HCT116 (cell line): ENCODE measurements around the gene PPP1R12B.

Source experiments
- CBX3 ChIP-seq: IDR thresholded peaks from 2 replicates; pipeline ENCODE4 v1.6.1; 2012; ENCODE audit warnings: low read depth
- CTCF ChIP-seq, 3 experiments: fragments of 200-600 bp in 1 of 3; sonication (generic) in 1 of 3; IDR thresholded peaks in 2 of 3; conservative IDR thresholded peaks in 1 of 3; 2 replicates each; pipeline ENCODE4 v1.5.1; 2012 to 2017; ENCODE audit warnings: low read depth in 2 of 3, low read length in 2 of 3, antibody characterized with exemption in 1 of 3, borderline replicate concordance in 1 of 3, control low read depth in 1 of 3, mild to moderate bottlenecking in 1 of 3, mixed read lengths in 1 of 3, mixed run types in 1 of 3, moderate library complexity in 1 of 3; ENCODE audit not compliant: insufficient read depth in 1 of 3
- EZH2 ChIP-seq: fragments of 200-600 bp; sonication (generic); IDR thresholded peaks from 2 replicates; pipeline ENCODE4 v1.6.1; 2017; ENCODE audit warnings: antibody characterized with exemption, mixed run types
- POLR2A ChIP-seq: IDR thresholded peaks from 2 replicates; pipeline ENCODE4 v1.7.0; 2011; ENCODE audit warnings: borderline replicate concordance; ENCODE audit not compliant: insufficient read depth, insufficient read length; ENCODE audit errors: extremely low read depth
- RAD21 ChIP-seq: IDR thresholded peaks from 2 replicates; pipeline ENCODE4 v1.6.1; 2012; ENCODE audit warnings: low read depth, mild to moderate bottlenecking
- SP1 ChIP-seq: IDR thresholded peaks from 2 replicates; pipeline ENCODE4 v1.6.1; 2012; ENCODE audit warnings: low read depth
- YY1 ChIP-seq: IDR thresholded peaks from 2 replicates; pipeline ENCODE4 v1.6.1; 2011; ENCODE audit warnings: low read length, low read depth, moderate library complexity, mild to moderate bottlenecking; ENCODE audit not compliant: insufficient replicate concordance; ENCODE audit errors: extremely low read depth

GRCh38 chr1:202367271-202367670 is 18.8 kb downstream of the PPP1R12B start:
- no peak for TF ChIP-seq CTCF (IDR thresholded peaks at IDR 0.05 in 2 of 3, conservative IDR thresholded peaks at IDR 0.05 in 1 of 3; ENCODE audit: borderline replicate concordance in 1 of 3, insufficient read depth in 1 of 3, low read depth in 2 of 3, low read length in 2 of 3)
- TF ChIP-seq POLR2A: no peak
- no peak for TF ChIP-seq CBX3
- no peak for TF ChIP-seq EZH2
- TF ChIP-seq YY1: no peak
- TF ChIP-seq SP1: no peak
- no peak for TF ChIP-seq RAD21
